HepG2 (cell line): ENCODE measurements around the gene FIZ1. TPM values are rescaled to one million over a fixed set of nuclear protein-coding genes. Genes with fewer than 3 reads are reported as not detected.

Experiments
- FOXK2 ChIP-seq: fragments of 450-650 bp; IDR thresholded peaks from 2 replicates; pipeline ENCODE4 v1.6.1; 2016
- HNF4A ChIP-seq: sonication (generic); formaldehyde crosslinking; IDR thresholded peaks from 2 replicates; pipeline ENCODE4 v1.4.0; 2020; ENCODE audit warnings: missing genetic modification reagents
- ISX ChIP-seq: sonication (generic); formaldehyde crosslinking; conservative IDR thresholded peaks from 2 replicates; pipeline ENCODE4 v1.5.0; 2020; ENCODE audit warnings: missing genetic modification reagents
- KLF9 ChIP-seq: IDR thresholded peaks from 2 replicates; pipeline ENCODE4 v1.6.1; 2016; ENCODE audit warnings: low read depth
- MLLT10 ChIP-seq: sonication (generic); formaldehyde crosslinking; IDR thresholded peaks from 2 replicates; pipeline ENCODE4 v1.4.0; 2020; ENCODE audit warnings: missing genetic modification reagents
- MTA3 ChIP-seq: sonication (generic); formaldehyde crosslinking; IDR thresholded peaks from 2 replicates; pipeline ENCODE4 v1.4.0; 2020; ENCODE audit warnings: missing genetic modification reagents
- NBN ChIP-seq: fragments of 450-650 bp; conservative IDR thresholded peaks from 2 replicates; pipeline ENCODE4 v1.6.1; 2017
- NR2C2 ChIP-seq: sonication (generic); formaldehyde crosslinking; IDR thresholded peaks from 2 replicates; pipeline ENCODE4 v1.4.0; 2020; ENCODE audit warnings: missing genetic modification reagents, mild to moderate bottlenecking, moderate library complexity, borderline replicate concordance
- SAP130 ChIP-seq: IDR thresholded peaks from 2 replicates; pipeline ENCODE4 v1.6.1; 2016; ENCODE audit warnings: low read depth
- SRSF1 ChIP-seq: fragments of 200-400 bp; formaldehyde crosslinking; optimal IDR thresholded peaks from 2 replicates; pipeline ENCODE3; 2017; ENCODE audit warnings: mild to moderate bottlenecking, low read depth, low read length, moderate library complexity
- ZKSCAN5 ChIP-seq: sonication (generic); formaldehyde crosslinking; IDR thresholded peaks from 2 replicates; pipeline ENCODE4 v1.5.1; 2020; ENCODE audit warnings: mild to moderate bottlenecking, missing genetic modification reagents
- ZNF251 ChIP-seq: sonication (generic); formaldehyde crosslinking; IDR thresholded peaks from 2 replicates; pipeline ENCODE4 v1.9.0; 2021; ENCODE audit warnings: mild to moderate bottlenecking, missing genetic modification reagents
- ZNF34 ChIP-seq: sonication (generic); formaldehyde crosslinking; IDR thresholded peaks from 2 replicates; pipeline ENCODE4 v1.4.0; 2020; ENCODE audit warnings: mild to moderate bottlenecking, missing genetic modification reagents, borderline replicate concordance
- ZNF674 ChIP-seq: sonication (generic); formaldehyde crosslinking; IDR thresholded peaks from 2 replicates; pipeline ENCODE4 v1.5.0; 2020; ENCODE audit warnings: low read depth, mild to moderate bottlenecking, missing genetic modification reagents
- ZNF773 ChIP-seq: sonication (generic); formaldehyde crosslinking; IDR thresholded peaks from 2 replicates; pipeline ENCODE4 v1.4.0; 2020; ENCODE audit warnings: missing genetic modification reagents, borderline replicate concordance
- ZSCAN29 ChIP-seq: sonication (generic); formaldehyde crosslinking; conservative IDR thresholded peaks from 2 replicates; pipeline ENCODE4 v1.4.0; 2020; ENCODE audit warnings: mild to moderate bottlenecking, missing genetic modification reagents
- polyA plus RNA-seq, 8 experiments: library from polyadenylated mRNA; depleted of rRNA in 3 of 8; stranded (reverse) in 7 of 8; unstranded in 1 of 8; fragments of >200 nt; fragmentation: Illumina TruSeq in 4 of 8; extraction: Trizol in 4 of 8; gene quantifications; 2 replicates each; pipeline versions ENCODE4 v1.2.1 to v1.2.3, GENCODE V29; 2011 to 2016; ENCODE audit warnings: low read depth in 4 of 8, missing spikeins in 1 of 8, mixed read lengths in 1 of 8; ENCODE audit not compliant: insufficient read depth in 1 of 8
- total RNA-seq, 5 experiments: library from RNA; depleted of rRNA; stranded (reverse); fragments of >200 nt; fragmentation: Illumina TruSeq; extraction: Trizol; gene quantifications; 2 replicates each; pipeline ENCODE4 v1.2.3, GENCODE V29; 2016; ENCODE audit warnings: low read depth in 1 of 5
- TF ChIP-seq, protein P1 (sequence below): sonication (generic); formaldehyde crosslinking; IDR thresholded peaks from 2 replicates; pipeline ENCODE4 v1.4.0; 2020; ENCODE audit warnings: missing genetic modification reagents, mild to moderate bottlenecking, borderline replicate concordance
- TF ChIP-seq, protein P2 (sequence below), 2 experiments: fragments of 450-650 bp in 1 of 2; sonication (generic) in 1 of 2; formaldehyde crosslinking; IDR thresholded peaks; 2 replicates each; pipeline versions ENCODE4 v1.5.0 to v1.8.0; 2020 to 2022; ENCODE audit warnings: mild to moderate bottlenecking in 1 of 2, missing genetic modification reagents in 1 of 2
- TF ChIP-seq, protein P3 (sequence below): sonication (generic); formaldehyde crosslinking; IDR thresholded peaks from 2 replicates; pipeline ENCODE4 v1.4.0; 2020; ENCODE audit warnings: missing genetic modification reagents
- TF ChIP-seq, protein P4 (sequence below): IDR thresholded peaks from 2 replicates; pipeline ENCODE4 v1.6.1; 2016; ENCODE audit warnings: low read depth
- TF ChIP-seq, protein P5 (sequence below): sonication (generic); formaldehyde crosslinking; IDR thresholded peaks from 2 replicates; pipeline ENCODE4 v1.5.1; 2020; ENCODE audit warnings: missing genetic modification reagents, mild to moderate bottlenecking, borderline replicate concordance
- TF ChIP-seq, protein P6 (sequence below): sonication (generic); formaldehyde crosslinking; IDR thresholded peaks from 2 replicates; pipeline ENCODE4 v1.8.0; 2022; ENCODE audit warnings: missing genetic modification reagents, low read depth, mild to moderate bottlenecking, borderline replicate concordance

Gene FIZ1
- total and polyA plus RNA-seq, 2 of the 13 experiments (the other 11 are each of a cell fraction or from before 2014, with no cell fraction given): 3.6 to 5.9 TPM

DNA sequence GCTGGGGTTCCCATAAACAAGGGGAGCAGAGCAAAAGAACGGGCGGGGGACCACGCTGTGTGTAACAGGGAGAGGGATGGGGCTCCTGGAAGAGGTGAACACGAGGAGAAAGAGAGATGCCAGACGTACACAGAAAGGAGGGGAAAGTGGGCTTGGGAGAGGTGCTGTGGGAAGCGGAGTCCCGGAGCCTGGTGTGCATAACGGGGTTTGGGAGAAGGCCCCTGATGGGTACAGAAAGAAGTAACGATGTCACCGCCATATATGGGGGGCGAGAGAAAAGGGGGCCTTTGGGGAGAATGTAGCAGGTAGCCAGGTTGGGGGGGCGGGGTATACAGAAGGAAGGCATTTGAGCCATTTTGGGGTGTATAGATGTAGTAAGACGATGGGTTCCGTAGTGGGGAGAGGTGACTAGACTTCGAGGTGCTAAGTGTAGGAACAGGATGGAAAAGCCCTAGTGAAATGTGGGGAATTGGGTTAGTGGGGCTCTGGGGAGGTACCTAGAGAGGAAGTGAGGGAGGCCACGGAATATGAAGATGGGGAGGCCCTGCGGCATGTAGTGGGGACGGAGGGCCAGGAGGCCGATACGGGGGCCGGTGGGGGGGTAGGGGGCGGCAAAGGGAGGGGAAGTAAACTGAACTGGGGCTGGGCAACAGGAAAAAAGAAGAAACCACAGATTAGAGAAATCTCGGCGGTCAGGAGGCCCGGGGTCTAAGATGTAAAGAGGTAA lies 42.3 kb upstream of the FIZ1 start (continued):
- TF ChIP-seq, protein P1, sequence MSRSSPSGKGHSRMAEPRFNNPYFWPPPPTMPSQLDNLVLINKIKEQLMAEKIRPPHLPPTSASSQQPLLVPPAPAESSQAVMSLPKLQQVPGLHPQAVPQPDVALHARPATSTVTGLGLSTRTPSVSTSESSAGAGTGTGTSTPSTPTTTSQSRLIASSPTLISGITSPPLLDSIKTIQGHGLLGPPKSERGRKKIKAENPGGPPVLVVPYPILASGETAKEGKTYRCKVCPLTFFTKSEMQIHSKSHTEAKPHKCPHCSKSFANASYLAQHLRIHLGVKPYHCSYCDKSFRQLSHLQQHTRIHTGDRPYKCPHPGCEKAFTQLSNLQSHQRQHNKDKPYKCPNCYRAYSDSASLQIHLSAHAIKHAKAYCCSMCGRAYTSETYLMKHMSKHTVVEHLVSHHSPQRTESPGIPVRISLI (CRISPR knock-in tag): no peak
- TF ChIP-seq, protein P2, sequence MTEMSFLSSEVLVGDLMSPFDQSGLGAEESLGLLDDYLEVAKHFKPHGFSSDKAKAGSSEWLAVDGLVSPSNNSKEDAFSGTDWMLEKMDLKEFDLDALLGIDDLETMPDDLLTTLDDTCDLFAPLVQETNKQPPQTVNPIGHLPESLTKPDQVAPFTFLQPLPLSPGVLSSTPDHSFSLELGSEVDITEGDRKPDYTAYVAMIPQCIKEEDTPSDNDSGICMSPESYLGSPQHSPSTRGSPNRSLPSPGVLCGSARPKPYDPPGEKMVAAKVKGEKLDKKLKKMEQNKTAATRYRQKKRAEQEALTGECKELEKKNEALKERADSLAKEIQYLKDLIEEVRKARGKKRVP (CRISPR knock-in tag; IDR thresholded peaks at IDR 0.05): no peak
- TF ChIP-seq ZKSCAN5 (CRISPR knock-in tag) (no peak), ZNF773 (CRISPR knock-in tag) (no peak), ZSCAN29 (CRISPR knock-in tag) (no peak), KLF9 (CRISPR knock-in tag) (no peak), SRSF1 (no peak), MTA3 (no peak), ZNF251 (no peak), SAP130 (CRISPR knock-in tag) (peak; percentile 0; the same call in 1 of the 2 replicates), NR2C2 (CRISPR knock-in tag) (no peak), NBN (no peak), FOXK2 (no peak), MLLT10 (CRISPR knock-in tag) (no peak), ISX (0 out of 2 replicates have a peak, but pooled peaks have one; percentile 61), ZNF34 (no peak), ZNF674 (CRISPR knock-in tag) (no peak), HNF4A (CRISPR knock-in tag) (no peak)
- TF ChIP-seq, protein P3, sequence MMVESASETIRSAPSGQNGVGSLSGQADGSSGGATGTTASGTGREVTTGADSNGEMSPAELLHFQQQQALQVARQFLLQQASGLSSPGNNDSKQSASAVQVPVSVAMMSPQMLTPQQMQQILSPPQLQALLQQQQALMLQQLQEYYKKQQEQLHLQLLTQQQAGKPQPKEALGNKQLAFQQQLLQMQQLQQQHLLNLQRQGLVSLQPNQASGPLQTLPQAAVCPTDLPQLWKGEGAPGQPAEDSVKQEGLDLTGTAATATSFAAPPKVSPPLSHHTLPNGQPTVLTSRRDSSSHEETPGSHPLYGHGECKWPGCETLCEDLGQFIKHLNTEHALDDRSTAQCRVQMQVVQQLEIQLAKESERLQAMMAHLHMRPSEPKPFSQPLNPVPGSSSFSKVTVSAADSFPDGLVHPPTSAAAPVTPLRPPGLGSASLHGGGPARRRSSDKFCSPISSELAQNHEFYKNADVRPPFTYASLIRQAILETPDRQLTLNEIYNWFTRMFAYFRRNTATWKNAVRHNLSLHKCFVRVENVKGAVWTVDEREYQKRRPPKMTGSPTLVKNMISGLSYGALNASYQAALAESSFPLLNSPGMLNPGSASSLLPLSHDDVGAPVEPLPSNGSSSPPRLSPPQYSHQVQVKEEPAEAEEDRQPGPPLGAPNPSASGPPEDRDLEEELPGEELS (CRISPR knock-in tag): 0 out of 2 replicates have a peak, but pooled peaks have one; percentile 14
- TF ChIP-seq, protein P4, sequence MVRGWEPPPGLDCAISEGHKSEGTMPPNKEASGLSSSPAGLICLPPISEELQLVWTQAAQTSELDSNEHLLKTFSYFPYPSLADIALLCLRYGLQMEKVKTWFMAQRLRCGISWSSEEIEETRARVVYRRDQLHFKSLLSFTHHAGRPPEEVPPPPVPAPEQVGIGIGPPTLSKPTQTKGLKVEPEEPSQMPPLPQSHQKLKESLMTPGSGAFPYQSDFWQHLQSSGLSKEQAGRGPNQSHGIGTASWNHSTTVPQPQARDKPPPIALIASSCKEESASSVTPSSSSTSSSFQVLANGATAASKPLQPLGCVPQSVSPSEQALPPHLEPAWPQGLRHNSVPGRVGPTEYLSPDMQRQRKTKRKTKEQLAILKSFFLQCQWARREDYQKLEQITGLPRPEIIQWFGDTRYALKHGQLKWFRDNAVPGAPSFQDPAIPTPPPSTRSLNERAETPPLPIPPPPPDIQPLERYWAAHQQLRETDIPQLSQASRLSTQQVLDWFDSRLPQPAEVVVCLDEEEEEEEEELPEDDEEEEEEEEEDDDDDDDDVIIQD: no peak
- TF ChIP-seq, protein P5, sequence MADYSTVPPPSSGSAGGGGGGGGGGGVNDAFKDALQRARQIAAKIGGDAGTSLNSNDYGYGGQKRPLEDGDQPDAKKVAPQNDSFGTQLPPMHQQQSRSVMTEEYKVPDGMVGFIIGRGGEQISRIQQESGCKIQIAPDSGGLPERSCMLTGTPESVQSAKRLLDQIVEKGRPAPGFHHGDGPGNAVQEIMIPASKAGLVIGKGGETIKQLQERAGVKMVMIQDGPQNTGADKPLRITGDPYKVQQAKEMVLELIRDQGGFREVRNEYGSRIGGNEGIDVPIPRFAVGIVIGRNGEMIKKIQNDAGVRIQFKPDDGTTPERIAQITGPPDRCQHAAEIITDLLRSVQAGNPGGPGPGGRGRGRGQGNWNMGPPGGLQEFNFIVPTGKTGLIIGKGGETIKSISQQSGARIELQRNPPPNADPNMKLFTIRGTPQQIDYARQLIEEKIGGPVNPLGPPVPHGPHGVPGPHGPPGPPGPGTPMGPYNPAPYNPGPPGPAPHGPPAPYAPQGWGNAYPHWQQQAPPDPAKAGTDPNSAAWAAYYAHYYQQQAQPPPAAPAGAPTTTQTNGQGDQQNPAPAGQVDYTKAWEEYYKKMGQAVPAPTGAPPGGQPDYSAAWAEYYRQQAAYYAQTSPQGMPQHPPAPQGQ: no peak
- TF ChIP-seq, protein P6, sequence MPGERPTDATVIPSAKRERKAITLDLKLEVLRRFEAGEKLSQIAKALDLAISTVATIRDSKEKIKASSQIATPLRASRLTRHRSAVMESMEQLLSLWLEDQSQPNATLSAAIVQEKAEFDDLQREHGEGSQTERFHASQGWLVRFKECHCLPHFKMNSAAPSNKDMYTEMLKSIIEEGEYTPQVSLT (CRISPR knock-in tag): no peak
